Transverse colon (tissue), 4 donors: Measurements from ENCODE around the gene ZNF513. TPM values are rescaled to one million over a fixed set of nuclear protein-coding genes. Genes with fewer than 3 reads are reported as not detected.
A peak's percentile ranks its signal among the peaks of the same experiment; 100 is the strongest.
"Not testable (repeated sequence)": the region's sequence is repeated elsewhere in the genome, so short reads cannot be mapped to it uniquely, and the experiment has no call there.

Source experiments
- DNase-seq: peaks from one replicate; pipeline ENCODE4 v3.0.0-alpha.2; 2019
- H3K27ac ChIP-seq, 4 donors: fragments of 200-600 bp; sonication (generic); 2 replicates each; pipeline ENCODE4 v1.5.1; 2016 to 2018; ENCODE audit warnings: inconsistent platforms in 4 of 4
- H3K27me3 ChIP-seq: fragments of 200-600 bp; sonication (generic); 2 replicates; pipeline ENCODE4 v1.5.1; 2017; ENCODE audit warnings: inconsistent platforms
- H3K36me3 ChIP-seq, 4 donors: fragments of 200-600 bp; sonication (generic); 2 replicates each; pipeline ENCODE4 v1.5.1; 2017 to 2019; ENCODE audit warnings: inconsistent platforms in 4 of 4
- H3K4me1 ChIP-seq, 4 donors: fragments of 200-600 bp; sonication (generic); 2 replicates each; pipeline ENCODE4 v1.5.1; 2017 to 2020; ENCODE audit warnings: inconsistent platforms in 4 of 4
- H3K4me3 ChIP-seq, 4 donors: fragments of 200-600 bp; sonication (generic); 1 replicate in 1 of 4; 2 replicates in 3 of 4; pipeline versions ENCODE4 v1.5.1 to v1.6.1; 2017 to 2019; ENCODE audit warnings: inconsistent platforms in 4 of 4
- H3K9me3 ChIP-seq, 2 donors: fragments of 200-600 bp; sonication (generic); 2 replicates each; pipeline ENCODE4 v1.5.1; 2017 to 2019; ENCODE audit warnings: inconsistent platforms in 2 of 2
- CTCF ChIP-seq, 5 experiments: fragments of 200-600 bp in 3 of 5; fragments of 450-650 bp in 2 of 5; sonication (generic) in 3 of 5; IDR thresholded peaks; 1 replicate in 2 of 5; 2 replicates in 3 of 5; pipeline ENCODE4 v1.5.1; 2016 to 2017; ENCODE audit warnings: antibody characterized with exemption in 5 of 5, inconsistent platforms in 3 of 5, mild to moderate bottlenecking in 2 of 5, moderate library complexity in 1 of 5
- EP300 ChIP-seq: sonication (generic); formaldehyde crosslinking; IDR thresholded peaks from one replicate; pipeline ENCODE4 v1.6.1; 2017; ENCODE audit warnings: antibody characterized with exemption, low read depth
- POLR2A ChIP-seq: fragments of 450-650 bp; IDR thresholded peaks from one replicate; pipeline ENCODE4 v1.6.1; 2016; ENCODE audit warnings: antibody characterized with exemption, mild to moderate bottlenecking, moderate library complexity
- POLR2AphosphoS5 ChIP-seq, 3 donors: sonication (generic); formaldehyde crosslinking; IDR thresholded peaks; one replicate each; pipeline ENCODE4 v1.6.1; 2016; ENCODE audit warnings: antibody characterized with exemption in 3 of 3
- WGBS, 2 donors: methylation state at CpG; one replicate each; pipeline ENCODE4 v1.1.5; 2018; ENCODE audit warnings: low coverage in 1 of 2; 5-methylcytosine and 5-hydroxymethylcytosine counted together
- in situ Hi-C, 4 donors: fragments of 200-750 bp; cut with MboI; loops; one replicate each; pipeline versions ENCODE4 v1.15.0 to v1.15.1; 2017; ENCODE audit warnings: low sequenced_read_pairs in 3 of 4, low pct_ligation_motif_present in 1 of 4, low pct_unique_long_range_greater_than_20kb in 1 of 4
- intact Hi-C: fragments of 100-400 bp; cut with DNase I; formaldehyde crosslinking; loops from one replicate; pipeline ENCODE4 v1.15.1; 2023; ENCODE audit warnings: low total_unique reads
- total RNA-seq, 4 donors: library from RNA; depleted of rRNA; stranded (reverse); fragments of >200 nt; gene quantifications; one replicate each; pipeline ENCODE4 v1.1.0, GENCODE V29; 2016

ZNF513 gene
- total RNA-seq, 4 donors from 2014 or later = 24.0 to 41.0 (median 32.6) TPM

- Histone ChIP-seq H3K27me3 (no peaks in the 10 kb centered on the region), H3K4me1 (peaks cover 19 to 39% (median 26%) of the 10 kb centered on the region in 4 donors), H3K9me3 (no peaks in the 10 kb centered on the region), H3K4me3 (peak overlapping the region; percentile 79 to 100 (median 97)), H3K36me3 (no peaks in the 10 kb centered on the region), H3K27ac (peak overlapping the region; percentile 96 to 100 (median 100))
- 23 to 32% methylated on average over 7 of the region's 7 CpGs for WGBS, 2 donors
- DNase-seq = no peak
- TF ChIP-seq EP300 (no peak), CTCF (IDR thresholded peaks at IDR 0.05) (no peak), POLR2AphosphoS5 (IDR thresholded peaks at IDR 0.05) (no peak), POLR2A (no peak)
- in situ Hi-C loops = no loop called here
- intact Hi-C loops = loop anchor here (5.0 kb wide), 1 partner anchor 46 kb away; the partner anchor contains the start of gene ZNF513
Observed at GRCh38 chr2:27427863-27428212, 47.3 kb upstream of the ZNF513 start.

GRCh38 chr2:27425039-27425438 is 44.5 kb upstream of the ZNF513 start:
- H3K36me3 ChIP-seq, in situ Hi-C loops, H3K9me3 ChIP-seq, H3K27ac ChIP-seq, DNase-seq, H3K27me3 ChIP-seq, H3K4me3 ChIP-seq: not testable (repeated sequence)
- intact Hi-C loops = loop anchor here (5.0 kb wide), 1 partner anchor 43 kb away; the partner anchor contains the start of gene ZNF513
- 63 to 79% methylated on average over 6 to 10 of the region's 10 CpGs for WGBS, 2 donors
- peaks cover 6 to 15% (median 10%) of the 10 kb centered on the region in 4 donors for H3K4me1 ChIP-seq

GRCh38 chr2:27422958-27423357 is 42.4 kb upstream of the ZNF513 start:
- DNase-seq = no peak
- H3K4me1 ChIP-seq = peaks cover 0 to 7% (median 5%) of the 10 kb centered on the region in 4 donors
- H3K9me3 ChIP-seq = no peaks in the 10 kb centered on the region
- in situ Hi-C loops = no loop called here
- H3K27ac ChIP-seq = no peak overlapping the region
- no peaks in the 10 kb centered on the region for H3K36me3 ChIP-seq
- intact Hi-C loops = loop anchor here (1.0 kb wide), 1 partner anchor 20 kb away; no protein-coding TSS in a partner anchor
- no peak overlapping the region for H3K4me3 ChIP-seq
- H3K27me3 ChIP-seq = no peaks in the 10 kb centered on the region
- WGBS, 2 donors = 93% methylated on average over 3 of the region's 3 CpGs
- no peak for TF ChIP-seq CTCF (IDR thresholded peaks at IDR 0.05)
- no peak for TF ChIP-seq POLR2AphosphoS5 (IDR thresholded peaks at IDR 0.05)
- TF ChIP-seq POLR2A = no peak
- no peak for TF ChIP-seq EP300

GRCh38 chr2:27421660-27422250 is 41.2 kb upstream of the ZNF513 start:
- Histone ChIP-seq H3K4me3 (no peak overlapping the region), H3K27me3 (no peaks in the 10 kb centered on the region), H3K27ac (no peak overlapping the region), H3K36me3 (no peaks in the 10 kb centered on the region), H3K4me1 (no peaks in the 10 kb centered on the region), H3K9me3 (no peaks in the 10 kb centered on the region)
- in situ Hi-C loops = no loop called here
- no peak for TF ChIP-seq POLR2AphosphoS5 (IDR thresholded peaks at IDR 0.05)
- no peak for DNase-seq
- WGBS, 2 donors = 67 to 84% methylated on average over 4 of the region's 4 CpGs
- intact Hi-C loops = loop anchor here (1.0 kb wide), 1 partner anchor 22 kb away; no protein-coding TSS in a partner anchor

- no peak for DNase-seq
- in situ Hi-C loops = no loop called here
- H3K9me3 ChIP-seq = no peaks in the 10 kb centered on the region
- H3K4me1 ChIP-seq = no peaks in the 10 kb centered on the region
- H3K36me3 ChIP-seq = no peaks in the 10 kb centered on the region
- no peak overlapping the region for H3K27ac ChIP-seq
- intact Hi-C loops = no loop called here
- no peaks in the 10 kb centered on the region for H3K27me3 ChIP-seq
- TF ChIP-seq EP300 = no peak
- TF ChIP-seq CTCF (IDR thresholded peaks at IDR 0.05) = no peak
- no peak for TF ChIP-seq POLR2AphosphoS5 (IDR thresholded peaks at IDR 0.05)
- no peak for TF ChIP-seq POLR2A
- no peak overlapping the region for H3K4me3 ChIP-seq
Observed at GRCh38 chr2:27420996-27421395, 40.5 kb upstream of the ZNF513 start.
